DOHH2 (cell line): ENCODE measurements around the gene ARPC2.

Source experiments
- CTCF ChIP-seq: fragments of 200-600 bp; sonication (generic); IDR thresholded peaks from one replicate; pipeline ENCODE4 v1.5.1; 2014; ENCODE audit warnings: antibody characterized with exemption, mild to moderate bottlenecking, low read depth, low read length; ENCODE audit not compliant: poor library complexity, severe bottlenecking
- EZH2phosphoT487 ChIP-seq: fragments of 200-600 bp; sonication (generic); IDR thresholded peaks from 2 replicates; pipeline ENCODE4 v1.6.1; 2017; ENCODE audit warnings: borderline replicate concordance, mild to moderate bottlenecking, antibody characterized with exemption, low read length, moderate library complexity, mixed read lengths

DNA sequence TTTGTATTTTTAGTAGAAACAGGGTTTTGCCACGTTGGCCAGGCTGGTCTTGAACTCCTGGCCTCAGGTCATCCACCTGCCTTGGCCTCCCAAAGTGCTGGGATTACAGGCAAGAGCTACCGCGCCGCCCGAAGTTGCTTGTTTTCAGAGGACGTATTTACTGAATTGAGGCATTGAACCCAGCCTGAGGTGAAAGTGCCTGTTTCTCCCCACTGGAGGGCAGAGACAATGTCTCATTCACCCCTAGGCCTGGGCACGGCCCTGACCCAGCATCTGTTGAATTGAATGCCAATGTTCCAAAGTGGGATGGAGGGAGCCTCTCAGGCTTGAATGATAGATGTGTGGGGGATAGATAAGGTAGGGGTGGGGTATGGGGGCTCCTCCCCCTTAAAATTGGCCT is 79.9 kb downstream of the ARPC2 start:
- TF ChIP-seq EZH2phosphoT487 (no peak), CTCF (no peak)
